Hepatocyte (in vitro differentiated cells): ENCODE data around the gene DERL3.

ENCODE experiments used
- CTCF ChIP-seq: fragments of 200-600 bp; sonication (generic); IDR thresholded peaks from 2 replicates; pipeline ENCODE4 v1.5.1; 2016; ENCODE audit warnings: antibody characterized with exemption, mild to moderate bottlenecking; ENCODE audit not compliant: poor library complexity
- EZH2 ChIP-seq: fragments of 200-600 bp; sonication (generic); IDR thresholded peaks from 2 replicates; pipeline ENCODE4 v1.6.1; 2016; ENCODE audit warnings: antibody characterized with exemption, mild to moderate bottlenecking, borderline replicate concordance
- EZH2phosphoT487 ChIP-seq: fragments of 200-600 bp; sonication (generic); IDR thresholded peaks from one replicate; pipeline ENCODE4 v1.6.1; 2018; ENCODE audit warnings: antibody characterized with exemption, mild to moderate bottlenecking, low read depth, moderate library complexity; ENCODE audit not compliant: unreplicated experiment, severe bottlenecking

- TF ChIP-seq CTCF (peak; percentile 21), EZH2phosphoT487 (no peak), EZH2 (no peak)
These were observed 19.0 kb upstream of the DERL3 start, which contains the start of gene SLC2A11 for GRCh38 chr22:23857606-23858483.
